NOMO-1 (cell line): ENCODE data around the gene DRAM1.
"Not testable (repeated sequence)": the region's sequence is repeated elsewhere in the genome, so short reads cannot be mapped to it uniquely, and the experiment has no call there.

Source experiments
- DNase-seq, 2 experiments: peaks; one replicate each; lab custom pipeline; 2025; ENCODE audit not compliant: unreplicated experiment in 2 of 2; lab: John Stamatoyannopoulos, UW

The DRAM1 gene

DNA sequence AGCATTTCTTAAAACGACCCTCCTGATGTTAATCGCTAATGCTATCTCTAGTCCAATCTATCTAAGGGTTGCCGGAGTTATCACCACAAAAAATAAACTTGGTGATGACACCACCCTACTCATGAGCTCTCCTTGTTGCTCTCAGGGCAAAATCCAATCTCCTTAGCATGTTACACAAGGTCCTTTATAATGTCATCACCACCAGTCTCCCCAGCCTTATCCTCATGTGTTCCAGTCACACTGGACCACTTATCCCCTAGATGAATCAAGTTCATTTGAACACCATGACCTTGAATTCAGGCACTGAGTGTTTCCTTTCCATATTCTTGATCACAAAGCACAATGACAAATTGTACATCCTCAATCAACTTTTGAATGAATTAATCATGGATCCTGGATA is 19.0 kb upstream of the DRAM1 start:
- DNase-seq, result no peak

DNA sequence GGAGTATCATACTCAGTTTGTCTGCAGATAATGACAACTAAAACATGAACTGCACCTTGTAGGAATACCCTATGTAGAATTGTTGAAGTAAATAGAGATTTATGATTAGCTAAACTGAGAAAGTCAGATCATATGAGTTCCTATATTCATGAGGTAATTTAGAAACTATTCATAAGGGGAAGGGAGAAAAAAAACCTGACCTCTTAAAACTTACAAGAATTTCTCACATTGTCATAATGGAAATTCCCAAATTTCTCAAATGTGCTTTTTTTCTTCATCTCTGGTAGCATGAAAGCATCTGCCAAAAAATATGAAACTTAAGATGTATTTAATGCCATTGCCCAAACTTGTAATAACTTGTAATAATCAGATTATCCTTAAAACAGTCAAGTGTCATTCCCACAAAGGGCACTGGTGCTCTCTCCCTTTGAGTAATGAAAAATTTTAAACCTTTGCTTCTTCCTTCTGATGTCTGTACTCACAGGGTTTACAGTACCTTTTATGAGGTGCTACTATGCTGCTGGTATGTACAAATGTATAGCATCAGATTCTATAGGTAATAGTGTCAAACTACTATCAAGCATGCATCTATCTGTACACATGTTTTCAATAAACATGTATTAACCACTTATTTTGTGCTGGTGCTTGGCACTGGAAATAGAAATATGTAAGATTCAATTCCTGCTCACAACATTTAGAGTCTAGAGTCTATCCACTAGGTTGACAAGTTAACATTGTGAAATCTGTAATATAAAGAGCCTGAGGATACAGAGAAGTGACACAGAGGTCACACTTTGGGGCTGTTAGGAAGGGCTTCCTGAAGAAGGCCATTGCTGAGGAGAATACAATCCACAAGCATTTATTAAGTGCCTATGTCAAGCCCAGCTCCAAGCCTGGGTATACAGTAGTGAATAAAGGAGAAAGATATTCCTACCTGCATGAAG is 17.4 kb upstream of the DRAM1 start:
- peak in 1 of 2 experiments; percentile 28 for DNase-seq

DNA sequence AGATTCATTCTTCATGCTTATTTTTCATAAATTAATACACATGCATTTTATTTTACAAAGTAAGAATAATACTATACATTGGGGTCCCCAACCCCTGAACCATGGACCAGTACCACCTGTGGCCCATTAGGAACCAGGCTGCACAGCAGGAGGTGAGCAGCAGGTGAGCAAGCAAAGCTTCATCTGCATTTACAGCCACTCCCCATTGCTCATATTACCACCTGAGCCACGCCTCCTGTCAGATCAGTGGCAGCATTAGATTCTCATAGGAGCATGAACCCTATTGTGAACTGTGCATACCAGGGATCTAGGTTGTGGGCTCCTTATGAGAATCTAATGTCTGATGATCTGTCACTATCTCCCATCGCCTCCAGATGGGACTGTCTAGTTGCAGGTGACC is 15.7 kb upstream of the DRAM1 start:
- not testable (repeated sequence) for DNase-seq

- DNase-seq, result no peak
Measured at GRCh38 chr12:101862245-101862644, 15.1 kb upstream of the DRAM1 start.

GRCh38 chr12:101863981-101864380 is 13.4 kb upstream of the DRAM1 start:
- no peak for DNase-seq

GRCh38 chr12:101866615-101867373 is 10.6 kb upstream of the DRAM1 start:
- DNase-seq, result no peak

- DNase-seq, result not testable (repeated sequence)
Measured at GRCh38 chr12:101867619-101868018, 9.8 kb upstream of the DRAM1 start.

DNA sequence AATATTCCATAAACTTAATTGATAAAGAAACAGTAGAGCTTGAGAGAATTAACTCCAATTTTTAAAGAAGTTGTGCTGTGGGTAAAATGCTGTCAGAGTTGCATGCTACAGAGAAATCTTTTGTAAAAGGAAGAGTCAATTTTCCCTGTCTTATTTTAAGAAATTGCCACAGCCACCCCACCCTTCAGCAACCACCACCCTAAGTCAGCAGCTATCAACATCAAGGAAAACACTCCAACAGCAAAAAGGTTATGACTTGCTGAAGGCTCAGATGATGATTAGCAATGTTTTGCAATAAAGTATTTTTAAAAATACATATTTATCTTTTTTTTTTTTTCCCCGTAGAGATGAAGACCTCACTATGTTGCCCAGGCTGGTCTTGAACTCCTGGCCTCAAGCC is 6.5 kb upstream of the DRAM1 start:
- DNase-seq, result no peak

GRCh38 chr12:101875162-101875561 is 2.2 kb upstream of the DRAM1 start:
- DNase-seq, result no peak

DNA sequence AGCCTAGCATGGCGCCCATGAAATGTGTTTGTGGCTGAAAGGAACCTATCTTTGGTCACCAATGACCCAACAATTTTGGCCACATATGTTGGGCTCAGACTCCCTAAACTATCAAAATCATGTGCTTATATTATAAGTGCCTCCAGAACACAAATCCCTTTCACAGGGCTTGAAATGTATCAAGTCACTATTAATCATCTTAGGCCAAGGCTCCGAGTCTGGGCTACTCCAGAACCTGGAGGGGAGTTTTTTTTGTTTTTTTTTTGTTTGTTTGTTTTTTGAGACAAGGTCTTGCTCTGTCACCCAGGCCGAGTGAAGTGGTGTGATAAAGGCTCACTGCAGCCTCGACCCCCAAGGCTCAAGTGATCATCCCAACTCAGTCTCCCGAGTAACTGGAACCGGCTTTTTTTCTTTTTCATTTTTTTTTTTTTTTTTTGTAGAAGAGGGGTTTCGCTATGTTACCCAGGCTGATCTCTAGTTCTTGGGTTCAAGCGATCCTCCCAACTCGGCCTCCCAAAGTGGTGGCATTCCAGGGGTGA is 989 bp upstream of the DRAM1 start:
- no peak for DNase-seq

- DNase-seq, result peak in 1 of 2 experiments; percentile 48
Measured at GRCh38 chr12:101877806-101878242, 444 bp downstream of the DRAM1 start.

- DNase-seq, result no peak
Measured at GRCh38 chr12:101878243-101878821, 952 bp downstream of the DRAM1 start.

DNA sequence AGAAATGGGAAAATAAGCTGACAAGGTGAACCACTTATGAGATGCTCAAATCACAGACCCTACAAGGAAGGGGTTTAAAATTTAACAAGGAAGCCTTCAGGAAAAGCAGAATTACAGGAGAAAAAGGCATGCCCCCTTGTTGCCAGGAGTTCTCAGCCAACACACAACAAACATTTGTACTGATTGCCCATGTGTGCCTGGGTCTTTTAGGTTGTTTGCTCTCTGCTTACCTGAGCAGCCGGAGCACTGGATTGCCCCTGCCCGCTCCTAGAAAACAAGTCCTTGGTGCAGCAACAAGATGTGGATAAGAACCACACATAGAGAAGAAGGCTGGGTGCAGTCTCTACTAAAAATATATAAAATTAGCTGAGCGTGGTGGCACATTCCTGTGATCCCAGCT is 3.4 kb downstream of the DRAM1 start:
- no peak for DNase-seq

DNA sequence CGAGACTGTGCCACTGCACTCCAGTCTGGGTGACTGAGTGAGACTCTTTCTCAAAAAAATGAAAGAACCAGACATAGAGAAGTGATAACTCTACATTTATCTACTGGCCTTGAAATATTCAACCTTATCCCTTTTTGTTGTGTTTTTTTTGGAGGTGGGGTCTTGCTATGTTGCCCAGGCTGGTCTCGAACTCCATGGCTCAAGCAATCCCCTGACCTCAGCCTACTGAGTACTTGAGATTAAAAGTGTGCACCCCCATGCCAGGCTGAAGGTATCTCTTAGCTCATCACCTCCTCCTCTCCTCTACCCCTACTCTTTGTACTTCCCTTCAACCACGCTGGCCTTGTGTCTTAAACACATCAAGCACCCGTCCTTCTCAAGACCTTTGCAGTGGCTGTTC is 3.8 kb downstream of the DRAM1 start:
- DNase-seq, result no peak

DNA sequence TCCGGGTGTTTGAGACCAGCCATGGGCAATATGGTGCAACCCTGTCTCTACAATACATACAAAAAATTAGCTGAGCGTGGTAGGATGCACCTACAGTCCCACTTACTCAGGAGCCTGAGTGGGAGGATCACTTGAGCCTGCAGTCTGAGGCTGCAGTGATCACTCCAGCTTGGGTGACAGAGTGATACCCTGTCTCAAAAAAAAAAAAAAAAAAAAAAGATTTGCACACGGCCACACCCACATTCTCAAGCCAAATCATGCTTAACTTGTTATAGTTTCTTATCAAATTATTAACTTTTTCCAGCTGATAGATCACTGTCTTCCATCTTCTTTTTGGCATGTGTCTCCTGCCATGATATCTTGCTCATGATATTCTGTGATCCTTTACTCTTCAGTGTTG is 6.8 kb downstream of the DRAM1 start:
- no peak for DNase-seq

- not testable (repeated sequence) for DNase-seq
Measured at GRCh38 chr12:101884781-101885340, 7.5 kb downstream of the DRAM1 start.

DNA sequence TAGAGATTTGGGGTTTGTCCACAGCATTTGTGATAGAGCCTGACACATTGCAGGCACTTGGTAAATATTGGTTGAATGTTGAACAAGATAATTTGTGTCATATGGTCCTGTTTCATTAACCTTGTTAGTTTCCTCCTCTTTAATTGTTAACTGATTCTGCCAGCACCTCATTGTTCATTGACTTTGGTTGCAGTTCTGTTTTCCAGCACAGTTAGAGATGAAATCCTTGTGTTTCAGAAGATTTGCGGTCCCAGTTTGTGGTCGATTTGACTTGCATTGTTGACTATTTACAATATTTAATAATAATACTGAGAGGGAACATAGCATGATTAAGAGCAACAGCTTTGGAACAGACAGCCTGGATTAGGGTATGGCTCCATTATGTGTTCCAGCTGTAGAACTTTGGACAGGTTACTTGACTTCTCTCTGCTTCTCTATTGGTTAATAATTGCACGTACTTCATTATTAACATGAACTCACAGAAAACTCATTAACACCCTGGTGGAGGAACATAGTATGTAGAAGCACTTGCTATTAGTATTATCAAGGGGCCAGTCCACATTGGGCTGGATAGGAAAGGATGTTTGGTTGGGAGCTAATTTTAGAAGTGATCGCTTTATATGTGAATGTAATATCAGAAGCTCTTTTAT is 8.7 kb downstream of the DRAM1 start:
- DNase-seq, result no peak

DNA sequence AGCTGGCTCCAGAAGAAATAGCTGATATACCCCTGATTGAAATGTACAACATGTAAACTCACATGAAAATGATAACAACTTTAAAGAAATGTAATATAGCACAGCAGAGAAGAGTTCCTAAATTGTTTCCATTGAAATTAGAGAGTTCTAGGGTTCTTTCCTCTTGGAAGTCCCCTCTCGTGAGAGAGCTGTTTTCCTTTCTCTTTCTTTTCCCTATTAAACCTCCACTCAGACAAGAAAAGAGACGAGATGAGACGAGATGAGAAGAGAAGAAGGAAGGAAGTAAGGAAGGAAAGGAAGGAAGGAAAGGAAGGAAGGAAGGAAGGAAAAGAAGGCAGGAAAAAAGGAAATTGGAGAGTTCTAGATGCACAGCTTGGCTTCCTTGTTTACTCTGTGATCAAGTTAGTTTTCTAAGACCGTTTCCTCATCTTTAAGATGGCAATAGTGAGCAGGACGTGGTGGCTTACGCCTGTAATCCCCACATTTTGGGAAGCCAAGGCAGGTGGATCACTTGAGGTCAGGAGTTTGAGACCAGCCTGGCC is 11.9 kb downstream of the DRAM1 start:
- no peak for DNase-seq

GRCh38 chr12:101891462-101891971 is 14.1 kb downstream of the DRAM1 start:
- peak; percentile 96 to 98 for DNase-seq

DNA sequence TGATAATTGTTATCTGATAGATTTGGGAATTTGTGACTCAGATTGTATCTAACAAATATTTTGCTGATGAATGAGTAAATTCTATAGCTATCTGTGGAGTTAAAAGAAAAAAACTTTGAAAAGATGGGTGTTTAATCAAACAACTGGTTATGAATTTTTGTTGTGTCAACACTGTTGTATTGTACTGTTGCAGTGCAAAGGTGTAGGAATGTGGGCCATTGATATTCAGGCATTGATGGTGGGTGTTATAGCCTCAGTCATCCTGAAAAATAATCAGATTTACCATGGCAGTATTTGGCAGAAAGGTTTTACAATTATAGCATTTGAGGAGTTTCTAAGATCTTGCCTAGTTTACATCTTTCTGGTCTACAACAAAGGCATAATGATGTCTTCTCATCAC is 15.4 kb downstream of the DRAM1 start:
- DNase-seq, result no peak
